SH-SY5Y (cell line): Measurements from ENCODE around the gene ASB6.

Experiments used
- GATA2 ChIP-seq: IDR thresholded peaks from 2 replicates; pipeline ENCODE4 v1.6.1; 2011; ENCODE audit warnings: mild to moderate bottlenecking, low read depth, low read length
- GATA3 ChIP-seq: IDR thresholded peaks from 2 replicates; pipeline ENCODE4 v1.6.1; 2011; ENCODE audit warnings: low read depth, mild to moderate bottlenecking, low read length, moderate library complexity

GRCh38 chr9:129676287-129676686 lies 34.3 kb upstream of the ASB6 start:
- no peak for TF ChIP-seq GATA3
- TF ChIP-seq GATA2 = no peak
